GM20000 (cell line): ENCODE results near the gene TMEM25.

Experiments used
- DNase-seq: peaks from one replicate; pipeline ENCODE4 v3.0.0; 2012; ENCODE audit warnings: low spot score
- TF ChIP-seq, protein P1 (sequence below): IDR thresholded peaks from 2 replicates; pipeline ENCODE4 v1.5.1; 2012; ENCODE audit warnings: mild to moderate bottlenecking, control low read depth; ENCODE audit errors: extremely low read depth, missing control alignments

Gene TMEM25

GRCh38 chr11:118532091-118532490 lies 1.1 kb downstream of the TMEM25 start:
- DNase-seq, result no peak
- TF ChIP-seq, protein P1, sequence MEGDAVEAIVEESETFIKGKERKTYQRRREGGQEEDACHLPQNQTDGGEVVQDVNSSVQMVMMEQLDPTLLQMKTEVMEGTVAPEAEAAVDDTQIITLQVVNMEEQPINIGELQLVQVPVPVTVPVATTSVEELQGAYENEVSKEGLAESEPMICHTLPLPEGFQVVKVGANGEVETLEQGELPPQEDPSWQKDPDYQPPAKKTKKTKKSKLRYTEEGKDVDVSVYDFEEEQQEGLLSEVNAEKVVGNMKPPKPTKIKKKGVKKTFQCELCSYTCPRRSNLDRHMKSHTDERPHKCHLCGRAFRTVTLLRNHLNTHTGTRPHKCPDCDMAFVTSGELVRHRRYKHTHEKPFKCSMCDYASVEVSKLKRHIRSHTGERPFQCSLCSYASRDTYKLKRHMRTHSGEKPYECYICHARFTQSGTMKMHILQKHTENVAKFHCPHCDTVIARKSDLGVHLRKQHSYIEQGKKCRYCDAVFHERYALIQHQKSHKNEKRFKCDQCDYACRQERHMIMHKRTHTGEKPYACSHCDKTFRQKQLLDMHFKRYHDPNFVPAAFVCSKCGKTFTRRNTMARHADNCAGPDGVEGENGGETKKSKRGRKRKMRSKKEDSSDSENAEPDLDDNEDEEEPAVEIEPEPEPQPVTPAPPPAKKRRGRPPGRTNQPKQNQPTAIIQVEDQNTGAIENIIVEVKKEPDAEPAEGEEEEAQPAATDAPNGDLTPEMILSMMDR, result no peak

GRCh38 chr11:118532852-118533768 lies 2.1 kb downstream of the TMEM25 start:
- DNase-seq, result no peak
- TF ChIP-seq, protein P1, result no peak

- DNase-seq, result no peak
- TF ChIP-seq, protein P1, result no peak
Measured at GRCh38 chr11:118533769-118534729, 3.1 kb downstream of the TMEM25 start.

DNA sequence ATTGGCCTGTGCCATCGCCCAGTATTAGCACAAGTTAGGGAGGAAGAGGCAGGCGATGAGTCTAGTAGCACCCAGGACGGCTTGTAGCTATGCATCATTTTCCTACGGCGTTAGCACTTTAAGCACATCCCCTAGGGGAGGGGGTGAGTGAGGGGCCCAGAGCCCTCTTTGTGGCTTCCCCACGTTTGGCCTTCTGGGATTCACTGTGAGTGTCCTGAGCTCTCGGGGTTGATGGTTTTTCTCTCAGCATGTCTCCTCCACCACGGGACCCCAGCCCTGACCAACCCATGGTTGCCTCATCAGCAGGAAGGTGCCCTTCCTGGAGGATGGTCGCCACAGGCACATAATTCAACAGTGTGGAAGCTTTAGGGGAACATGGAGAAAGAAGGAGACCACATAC lies 4.3 kb downstream of the TMEM25 start:
- DNase-seq, result no peak
- TF ChIP-seq, protein P1, result no peak

- DNase-seq, result no peak
- TF ChIP-seq, protein P1, result no peak
Measured at GRCh38 chr11:118536726-118537125, 5.7 kb downstream of the TMEM25 start.

GRCh38 chr11:118537409-118537980 lies 6.5 kb downstream of the TMEM25 start:
- DNase-seq, result no peak

More at GRCh38 chr11:118537409-118537980, 6.5 kb downstream of the TMEM25 start:
- TF ChIP-seq, protein P1, result no peak
